Measurements from ENCODE around the gene ACRBP. TPM values are rescaled to one million over a fixed set of nuclear protein-coding genes. Genes with fewer than 3 reads are reported as not detected.

The ACRBP gene
- total RNA-seq, 2 donors from 2014 or later = 5.1 to 9.1 TPM

- no peak for DNase-seq (ENCODE audit: low spot score)
- no peak for TF ChIP-seq CTCF (IDR thresholded peaks at IDR 0.05)
- Histone ChIP-seq H3K27me3 (replicated peaks; ENCODE audit: insufficient read depth) (no peaks in the 10 kb centered on the region), H3K4me3 (peak overlapping the region; percentile 15), H3K36me3 (no peaks in the 10 kb centered on the region), H3K4me1 (ENCODE audit: control insufficient read depth in 1 of 2, low read depth in 2 of 2) (no peaks in the 10 kb centered on the region), H3K27ac (no peak overlapping the region), H3K9me3 (no peaks in the 10 kb centered on the region)
- ATAC-seq (ENCODE audit: insufficient number of reproducible peaks, low FRiP score, low read depth) = no peak
These were observed 11.8 kb downstream of the ACRBP start for GRCh38 chr12:6635375-6635855.

- Histone ChIP-seq H3K36me3 (no peaks in the 10 kb centered on the region), H3K27ac (peak overlapping the region in 1 of 2 donors; percentile 20), H3K4me1 (ENCODE audit: control insufficient read depth in 1 of 2, low read depth in 2 of 2) (no peaks in the 10 kb centered on the region), H3K4me3 (no peak overlapping the region), H3K27me3 (replicated peaks; ENCODE audit: insufficient read depth) (no peaks in the 10 kb centered on the region), H3K9me3 (no peaks in the 10 kb centered on the region)
- ATAC-seq (ENCODE audit: insufficient number of reproducible peaks, low FRiP score, low read depth) (no peak), DNase-seq (ENCODE audit: low spot score) (no peak)
- no peak for TF ChIP-seq CTCF (IDR thresholded peaks at IDR 0.05)
These were observed 14.9 kb downstream of the ACRBP start for GRCh38 chr12:6632026-6632983.

- DNase-seq (ENCODE audit: low spot score) (no peak), ATAC-seq (ENCODE audit: insufficient number of reproducible peaks, low FRiP score, low read depth) (no peak)
- Histone ChIP-seq H3K27ac (peak overlapping the region in 1 of 2 donors; percentile 20), H3K9me3 (no peaks in the 10 kb centered on the region), H3K4me3 (no peak overlapping the region), H3K36me3 (no peaks in the 10 kb centered on the region), H3K4me1 (ENCODE audit: control insufficient read depth in 1 of 2, low read depth in 2 of 2) (no peaks in the 10 kb centered on the region), H3K27me3 (replicated peaks; ENCODE audit: insufficient read depth) (no peaks in the 10 kb centered on the region)
- no peak for TF ChIP-seq CTCF (IDR thresholded peaks at IDR 0.05)
These were observed 15.7 kb downstream of the ACRBP start for GRCh38 chr12:6631549-6631961.

- DNase-seq (ENCODE audit: low spot score) (no peak), ATAC-seq (ENCODE audit: insufficient number of reproducible peaks, low FRiP score, low read depth) (no peak)
- no peaks in the 10 kb centered on the region for H3K27me3 ChIP-seq (replicated peaks; ENCODE audit: insufficient read depth)
- H3K36me3 ChIP-seq = no peaks in the 10 kb centered on the region
- no peak overlapping the region for H3K27ac ChIP-seq
- H3K4me1 ChIP-seq (ENCODE audit: control insufficient read depth in 1 of 2, low read depth in 2 of 2) = no peaks in the 10 kb centered on the region
- no peak for TF ChIP-seq CTCF (IDR thresholded peaks at IDR 0.05)
- H3K4me3 ChIP-seq = no peak overlapping the region
- H3K9me3 ChIP-seq = no peaks in the 10 kb centered on the region
These were observed 16.5 kb downstream of the ACRBP start for GRCh38 chr12:6630736-6631135.

- H3K9me3 ChIP-seq = no peaks in the 10 kb centered on the region
- H3K27me3 ChIP-seq (replicated peaks; ENCODE audit: insufficient read depth) = no peaks in the 10 kb centered on the region
- DNase-seq (ENCODE audit: low spot score) = no peak
- no peak overlapping the region for H3K27ac ChIP-seq
- H3K4me1 ChIP-seq (ENCODE audit: control insufficient read depth in 1 of 2, low read depth in 2 of 2) = no peaks in the 10 kb centered on the region
- no peak for ATAC-seq (ENCODE audit: insufficient number of reproducible peaks, low FRiP score, low read depth)
- H3K36me3 ChIP-seq = no peaks in the 10 kb centered on the region
- no peak overlapping the region for H3K4me3 ChIP-seq
- TF ChIP-seq CTCF (IDR thresholded peaks at IDR 0.05) = no peak
These were observed 19.6 kb downstream of the ACRBP start for GRCh38 chr12:6627616-6628015.
